Endothelial cell of umbilical vein (primary cell): ENCODE results near the gene TMEM200B. TPM values are rescaled to one million over a fixed set of nuclear protein-coding genes. Genes with fewer than 3 reads are reported as not detected.
"Not testable (repeated sequence)": the region's sequence is repeated elsewhere in the genome, so short reads cannot be mapped to it uniquely, and the experiment has no call there.

Source experiments
- BruUV-seq: library from RNA; stranded (reverse); fragments of 400-500 nt; replicated peaks from 2 replicates; lab custom pipeline; 2021; lab: Mats Ljungman, UMichigan
- CTCF ChIA-PET: fragments of 300-600, 350-600 bp; sonication (Branson Sonifier 250); formaldehyde crosslinking; loops from one replicate; lab custom pipeline; 2021; ENCODE audit warnings: antibody characterized with exemption, inconsistent platforms; lab: Charles Lee
- POLR2A ChIA-PET: fragments of 300-600, 350-600 bp; sonication (Branson Sonifier 250); formaldehyde crosslinking; loops from one replicate; lab custom pipeline; 2021; ENCODE audit warnings: antibody characterized with exemption, inconsistent platforms; lab: Charles Lee
- DNase-seq: peaks from one replicate; pipeline ENCODE4 v3.0.0-alpha.2; 2011; ENCODE audit warnings: low read depth, low spot score
- FAIRE-seq: peaks from 2 replicates; lab custom pipeline; 2011; peaks lifted over from hg19 to GRCh38; lab: Jason Lieb, UNC
- H2AFZ ChIP-seq: 2 replicates; pipeline ENCODE4 v1.6.0; 2012; ENCODE audit warnings: low read depth, low read length, control low read depth, inconsistent platforms
- H3K27ac ChIP-seq: 2 replicates; pipeline ENCODE4 v1.5.1; 2011; ENCODE audit warnings: low read depth, mild to moderate bottlenecking, control low read depth, low read length, moderate library complexity; ENCODE audit not compliant: insufficient read depth
- H3K27me3 ChIP-seq, 2 experiments: 2 replicates each; pipeline versions ENCODE4 v1.6.0 to v1.6.1; 2011; ENCODE audit warnings: low read length in 2 of 2, mixed read lengths in 1 of 2; ENCODE audit not compliant: control insufficient read depth in 2 of 2, insufficient read depth in 2 of 2
- H3K36me3 ChIP-seq, 2 experiments: 2 replicates in 1 of 2; 3 replicates in 1 of 2; pipeline ENCODE4 v1.5.1; 2011; ENCODE audit warnings: low read length in 2 of 2, mild to moderate bottlenecking in 1 of 2, moderate library complexity in 1 of 2; ENCODE audit not compliant: control insufficient read depth in 2 of 2, insufficient read depth in 2 of 2; ENCODE audit errors: extremely low read depth in 1 of 2
- H3K4me1 ChIP-seq: 3 replicates; pipeline ENCODE4 v1.5.1; 2011; ENCODE audit warnings: mild to moderate bottlenecking, low read length; ENCODE audit not compliant: control insufficient read depth, insufficient read depth; ENCODE audit errors: extremely low read depth
- H3K4me2 ChIP-seq: 2 replicates; pipeline ENCODE4 v1.6.1; 2011; ENCODE audit warnings: low read length, control low read depth, mixed read lengths; ENCODE audit not compliant: insufficient read depth
- H3K4me3 ChIP-seq, 3 experiments: fragments of 200-600 bp in 1 of 3; sonication (generic), shearing (Covaris generic) in 1 of 3; replicated peaks in 1 of 3; 2 replicates each; pipeline ENCODE4 v1.5.1; 2011 to 2016; ENCODE audit warnings: control low read depth in 3 of 3, low read length in 3 of 3, mild to moderate bottlenecking in 2 of 3, inconsistent platforms in 1 of 3, low read depth in 1 of 3, moderate library complexity in 1 of 3; ENCODE audit not compliant: insufficient read depth in 1 of 3
- H3K79me2 ChIP-seq: 2 replicates; pipeline ENCODE4 v1.6.0; 2012; ENCODE audit warnings: low read length, inconsistent platforms; ENCODE audit not compliant: control insufficient read depth, insufficient read depth
- H3K9ac ChIP-seq: replicated peaks from 2 replicates; pipeline ENCODE3; 2011; ENCODE audit warnings: low read length, control low read depth; ENCODE audit not compliant: insufficient read depth; ENCODE audit errors: extremely low read depth
- H3K9me1 ChIP-seq: replicated peaks from 3 replicates; pipeline ENCODE4 v1.6.0; 2011; ENCODE audit warnings: mild to moderate bottlenecking, low read length; ENCODE audit not compliant: control insufficient read depth, insufficient read depth; ENCODE audit errors: extremely low read depth
- H3K9me3 ChIP-seq: replicated peaks from 2 replicates; pipeline ENCODE4 v1.5.1; 2012; ENCODE audit warnings: low read length, inconsistent platforms; ENCODE audit not compliant: control insufficient read depth, insufficient read depth
- H4K20me1 ChIP-seq: replicated peaks from 2 replicates; pipeline ENCODE3; 2011; ENCODE audit warnings: mild to moderate bottlenecking, low read length; ENCODE audit not compliant: control insufficient read depth, insufficient read depth; ENCODE audit errors: extremely low read depth
- CTCF ChIP-seq, 2 donors: IDR thresholded peaks; 1 replicate in 1 of 2; 2 replicates in 1 of 2; pipeline ENCODE4 v1.5.1; 2011; ENCODE audit warnings: low read length in 2 of 2, mild to moderate bottlenecking in 2 of 2, moderate library complexity in 2 of 2, control low read depth in 1 of 2, inconsistent platforms in 1 of 2, low read depth in 1 of 2; ENCODE audit not compliant: insufficient read depth in 1 of 2; ENCODE audit errors: extremely low read depth in 1 of 2
- EZH2 ChIP-seq: IDR thresholded peaks from 2 replicates; pipeline ENCODE4 v1.6.1; 2012; ENCODE audit warnings: borderline replicate concordance, low read depth, mild to moderate bottlenecking, moderate library complexity, low read length, inconsistent platforms; ENCODE audit not compliant: severe bottlenecking
- FOS ChIP-seq: IDR thresholded peaks from 2 replicates; pipeline ENCODE4 v1.6.1; 2011; ENCODE audit warnings: mild to moderate bottlenecking, low read length, moderate library complexity, borderline replicate concordance; ENCODE audit not compliant: insufficient read depth
- GATA2 ChIP-seq: IDR thresholded peaks from 2 replicates; pipeline ENCODE4 v1.7.0; 2011; ENCODE audit warnings: low read depth, mild to moderate bottlenecking, moderate library complexity, mixed read lengths, low read length; ENCODE audit not compliant: insufficient read length, insufficient read depth
- JUN ChIP-seq: IDR thresholded peaks from 2 replicates; pipeline ENCODE4 v1.6.1; 2011; ENCODE audit warnings: borderline replicate concordance, low read depth; ENCODE audit not compliant: insufficient read length, insufficient read depth
- MAX ChIP-seq: IDR thresholded peaks from 2 replicates; pipeline ENCODE4 v1.6.1; 2011; ENCODE audit not compliant: insufficient read depth, insufficient read length
- MYC ChIP-seq: IDR thresholded peaks from one replicate; pipeline ENCODE4 v1.6.1; 2011; ENCODE audit warnings: mild to moderate bottlenecking, low read depth, low read length
- POLR2A ChIP-seq: IDR thresholded peaks from 2 replicates; pipeline ENCODE4 v1.6.1; 2012; ENCODE audit warnings: low read depth, mild to moderate bottlenecking, control low read depth, low read length
- POLR2AphosphoS5 ChIP-seq: IDR thresholded peaks from 2 replicates; pipeline ENCODE4 v1.6.1; 2012; ENCODE audit warnings: low read depth, mild to moderate bottlenecking, control low read depth, low read length, moderate library complexity; ENCODE audit not compliant: insufficient read depth
- dilution Hi-C: fragments of 300-500 bp; cut with MboI; formaldehyde crosslinking; loops from one replicate; pipeline ENCODE4 v1.15.0; 2019; ENCODE audit warnings: low sequenced_read_pairs; ENCODE audit not compliant: extremely low pct_ligation_motif_present
- intact Hi-C: fragments of 100-400 bp; cut with micrococcal nuclease; formaldehyde crosslinking; loops from one replicate; pipeline ENCODE4 v1.10.0; 2022
- polyA plus RNA-seq, 4 experiments: library from polyadenylated mRNA; depleted of rRNA in 3 of 4; stranded (reverse) in 3 of 4; unstranded in 1 of 4; fragments of >200 nt; gene quantifications; 2 replicates each; pipeline versions ENCODE4 v1.2.1 to v1.2.3, GENCODE V29; 2011 to 2012; ENCODE audit warnings: missing spikeins in 1 of 4
- total RNA-seq: library from RNA; stranded (reverse); gene quantifications from 2 replicates; pipeline ENCODE4 v1.2.3, GENCODE V29; 2021

Gene TMEM200B
- total and polyA plus RNA-seq, 2 donors (not counting 3 experiments of a cell fraction or from before 2014, with no cell fraction given): 0.72 to 1.6 TPM

GRCh38 chr1:29112705-29113412, 10.8 kb downstream of the TMEM200B start:
- Histone ChIP-seq H3K9me3 (no peaks in the 10 kb centered on the region), H3K27ac (no peak overlapping the region), H3K9ac (no peak overlapping the region), H3K79me2 (no peaks in the 10 kb centered on the region), H3K4me2 (no peak overlapping the region), H3K4me1 (no peaks in the 10 kb centered on the region), H3K4me3 (no peak overlapping the region), H3K9me1 (no peaks in the 10 kb centered on the region), H3K27me3 (no peaks in the 10 kb centered on the region), H3K36me3 (peaks cover 0 to 31% of the 10 kb centered on the region in 2 experiments), H2AFZ (no peak overlapping the region), H4K20me1 (no peaks in the 10 kb centered on the region)
- BruUV-seq: no TSS peak
- intact Hi-C loops: no loop called here
- CTCF ChIA-PET: interaction anchor here (1.1 to 1.4 kb wide), 4 partner anchors 19 to 77 kb away, joined by 3 to 4 read pairs (median 4); partner anchors contain the start of gene SRSF4
- FAIRE-seq: no peak
- POLR2A ChIA-PET: no interaction called here
- dilution Hi-C loops: no loop called here
- DNase-seq: no peak
- no peak for TF ChIP-seq POLR2AphosphoS5
- no peak for TF ChIP-seq GATA2
- no peak for TF ChIP-seq FOS
- no peak for TF ChIP-seq EZH2
- no peak for TF ChIP-seq POLR2A
- TF ChIP-seq MYC: no peak
- TF ChIP-seq JUN: no peak
- TF ChIP-seq MAX: no peak
- no peak for TF ChIP-seq CTCF (IDR thresholded peaks at IDR 0.05; ENCODE audit: extremely low read depth in 1 of 2, insufficient read depth in 1 of 2, low read depth in 1 of 2, low read length in 2 of 2)

- not testable (repeated sequence) for BruUV-seq
Measured at GRCh38 chr1:29108041-29108440, 15.7 kb downstream of the TMEM200B start.

More at GRCh38 chr1:29108041-29108440, 15.7 kb downstream of the TMEM200B start:
- dilution Hi-C loops, H3K9ac ChIP-seq, H3K4me1 ChIP-seq, H3K27ac ChIP-seq, H3K4me2 ChIP-seq, FAIRE-seq, H4K20me1 ChIP-seq, intact Hi-C loops, H3K4me3 ChIP-seq, H2AFZ ChIP-seq, H3K9me1 ChIP-seq, H3K27me3 ChIP-seq, H3K79me2 ChIP-seq, DNase-seq, H3K9me3 ChIP-seq: not testable (repeated sequence)
- ChIA-PET CTCF (interaction anchor here (0.8 to 1.5 kb wide), 5 partner anchors 11 to 226 kb away, joined by 3 to 5 read pairs (median 3); no protein-coding TSS in a partner anchor), POLR2A (interaction anchor here (0.6 kb wide), 1 partner anchor 223 kb away, joined by 5 read pairs; no protein-coding TSS in a partner anchor)
- peaks cover 0 to 12% of the 10 kb centered on the region in 2 experiments for H3K36me3 ChIP-seq
